ENCODE results near the gene SP5. TPM values are rescaled to one million over a fixed set of nuclear protein-coding genes. Genes with fewer than 3 reads are reported as not detected.

Gene SP5
- total RNA-seq, 6 experiments from 2014 or later: not detected

GRCh38 chr2:170675701-170676100, 39.4 kb upstream of the SP5 start:
- Mint-ChIP-seq H3K4me3 (no peak overlapping the region), H3K27me3 (ENCODE audit: insufficient read depth) (no peaks in the 10 kb centered on the region), H3K27ac (no peak overlapping the region), H3K36me3 (ENCODE audit: low read depth) (no peaks in the 10 kb centered on the region), H3K9me3 (peaks cover 18% of the 10 kb centered on the region), H3K4me1 (ENCODE audit: low read depth) (no peaks in the 10 kb centered on the region)
- no peak for DNase-seq
- TF ChIP-seq CTCF (IDR thresholded peaks at IDR 0.05): no peak

DNA sequence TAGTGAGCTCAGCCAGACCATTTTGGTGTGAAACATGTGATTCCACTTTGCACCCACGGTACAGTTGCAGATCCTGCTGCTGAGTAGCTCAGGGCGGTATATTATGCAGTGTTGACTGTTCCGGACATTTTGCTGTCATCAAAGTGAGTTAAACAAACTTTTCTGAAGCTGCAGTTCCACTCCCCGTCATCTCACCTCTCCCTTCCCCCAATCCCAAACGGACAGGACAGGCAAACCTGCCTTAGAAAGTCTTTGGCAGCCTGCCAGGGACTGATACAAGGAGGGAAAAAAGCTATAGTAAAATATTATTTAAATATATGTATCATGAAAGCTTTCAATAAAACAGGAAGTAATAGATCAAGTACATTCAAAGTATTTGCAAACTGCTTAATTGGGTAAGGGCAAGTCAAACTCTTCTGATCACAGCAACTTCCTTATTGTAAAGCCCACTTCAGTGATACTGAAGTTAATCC, 35.5 kb upstream of the SP5 start:
- no peak overlapping the region for H3K27ac Mint-ChIP-seq
- H3K4me3 Mint-ChIP-seq: no peak overlapping the region
- H3K36me3 Mint-ChIP-seq (ENCODE audit: low read depth): no peaks in the 10 kb centered on the region
- peaks cover 19% of the 10 kb centered on the region for H3K9me3 Mint-ChIP-seq
- no peak for TF ChIP-seq CTCF (IDR thresholded peaks at IDR 0.05)
- H3K4me1 Mint-ChIP-seq (ENCODE audit: low read depth): no peaks in the 10 kb centered on the region
- H3K27me3 Mint-ChIP-seq (ENCODE audit: insufficient read depth): no peaks in the 10 kb centered on the region
- no peak for DNase-seq

DNA sequence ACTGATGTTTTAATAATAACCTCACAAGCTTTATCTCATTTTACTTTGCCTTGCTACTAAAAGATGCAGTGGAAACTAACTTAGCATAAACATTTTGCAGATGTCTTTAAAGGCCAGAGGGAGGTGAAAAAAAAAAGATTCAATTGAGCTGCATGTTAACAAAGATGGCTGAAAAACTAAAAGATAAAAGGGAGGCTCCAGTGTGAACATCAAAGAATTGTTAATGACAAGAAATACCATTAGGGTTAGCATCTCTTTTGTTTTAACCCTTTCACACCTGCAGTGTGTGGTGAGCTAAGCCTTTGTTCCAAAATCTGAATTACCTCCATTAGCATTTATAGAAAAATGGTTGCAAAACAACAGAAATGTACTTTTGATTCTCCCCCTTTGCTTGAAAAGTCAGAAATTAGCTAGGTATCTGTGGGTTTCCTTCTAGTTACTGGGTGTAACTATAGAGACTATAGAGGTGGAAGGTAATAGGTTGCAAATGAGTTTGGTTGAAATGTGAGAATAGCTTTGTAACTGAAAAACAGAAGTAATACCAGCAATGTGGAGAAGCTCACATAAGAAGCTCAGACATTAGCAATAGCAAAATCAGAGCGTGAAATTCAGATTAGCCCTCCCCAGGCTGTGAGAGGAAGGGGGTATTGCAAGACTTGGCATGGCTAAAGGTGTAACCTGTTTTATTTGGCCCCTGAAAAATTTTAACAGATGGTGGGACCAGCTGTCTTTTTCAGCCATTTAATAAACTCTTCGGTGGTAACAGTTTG, 34.8 kb upstream of the SP5 start:
- no peak for TF ChIP-seq CTCF (IDR thresholded peaks at IDR 0.05)
- no peak for DNase-seq
- no peak overlapping the region for H3K4me3 Mint-ChIP-seq
- H3K9me3 Mint-ChIP-seq: peaks cover 14% of the 10 kb centered on the region; the same call in 1 of the 2 replicates
- H3K27me3 Mint-ChIP-seq (ENCODE audit: insufficient read depth): no peaks in the 10 kb centered on the region; the same call in 1 of the 2 replicates
- no peak overlapping the region for H3K27ac Mint-ChIP-seq
- H3K4me1 Mint-ChIP-seq (ENCODE audit: low read depth): no peaks in the 10 kb centered on the region
- H3K36me3 Mint-ChIP-seq (ENCODE audit: low read depth): no peaks in the 10 kb centered on the region

GRCh38 chr2:170681311-170681710, 33.8 kb upstream of the SP5 start:
- DNase-seq: no peak
- peaks cover 14% of the 10 kb centered on the region; the same call in 1 of the 2 replicates for H3K9me3 Mint-ChIP-seq
- no peaks in the 10 kb centered on the region for H3K4me1 Mint-ChIP-seq (ENCODE audit: low read depth)

GRCh38 chr2:170685591-170685990, 29.5 kb upstream of the SP5 start:
- no peaks in the 10 kb centered on the region for H3K4me1 Mint-ChIP-seq (ENCODE audit: low read depth)
- no peak for TF ChIP-seq CTCF (IDR thresholded peaks at IDR 0.05)
- no peak overlapping the region for H3K27ac Mint-ChIP-seq
- no peak for DNase-seq
- H3K4me3 Mint-ChIP-seq: no peak overlapping the region
- H3K36me3 Mint-ChIP-seq (ENCODE audit: low read depth): no peaks in the 10 kb centered on the region
- H3K27me3 Mint-ChIP-seq (ENCODE audit: insufficient read depth): no peaks in the 10 kb centered on the region; the same call in 1 of the 2 replicates
- H3K9me3 Mint-ChIP-seq: peaks cover 19% of the 10 kb centered on the region

More at GRCh38 chr2:170681311-170681710, 33.8 kb upstream of the SP5 start:
- H3K27ac Mint-ChIP-seq: no peak overlapping the region
- H3K36me3 Mint-ChIP-seq (ENCODE audit: low read depth): no peaks in the 10 kb centered on the region
- no peaks in the 10 kb centered on the region; the same call in 1 of the 2 replicates for H3K27me3 Mint-ChIP-seq (ENCODE audit: insufficient read depth)
- no peak overlapping the region for H3K4me3 Mint-ChIP-seq
- no peak for TF ChIP-seq CTCF (IDR thresholded peaks at IDR 0.05)
